Measurements from ENCODE around the gene TSC1. TPM values are rescaled to one million over a fixed set of nuclear protein-coding genes. Genes with fewer than 3 reads are reported as not detected.
"Not testable (repeated sequence)": the region's sequence is repeated elsewhere in the genome, so short reads cannot be mapped to it uniquely, and the experiment has no call there.

TSC1 gene
- total RNA-seq, 1 experiment from 2014 or later: 53.5 TPM

DNA sequence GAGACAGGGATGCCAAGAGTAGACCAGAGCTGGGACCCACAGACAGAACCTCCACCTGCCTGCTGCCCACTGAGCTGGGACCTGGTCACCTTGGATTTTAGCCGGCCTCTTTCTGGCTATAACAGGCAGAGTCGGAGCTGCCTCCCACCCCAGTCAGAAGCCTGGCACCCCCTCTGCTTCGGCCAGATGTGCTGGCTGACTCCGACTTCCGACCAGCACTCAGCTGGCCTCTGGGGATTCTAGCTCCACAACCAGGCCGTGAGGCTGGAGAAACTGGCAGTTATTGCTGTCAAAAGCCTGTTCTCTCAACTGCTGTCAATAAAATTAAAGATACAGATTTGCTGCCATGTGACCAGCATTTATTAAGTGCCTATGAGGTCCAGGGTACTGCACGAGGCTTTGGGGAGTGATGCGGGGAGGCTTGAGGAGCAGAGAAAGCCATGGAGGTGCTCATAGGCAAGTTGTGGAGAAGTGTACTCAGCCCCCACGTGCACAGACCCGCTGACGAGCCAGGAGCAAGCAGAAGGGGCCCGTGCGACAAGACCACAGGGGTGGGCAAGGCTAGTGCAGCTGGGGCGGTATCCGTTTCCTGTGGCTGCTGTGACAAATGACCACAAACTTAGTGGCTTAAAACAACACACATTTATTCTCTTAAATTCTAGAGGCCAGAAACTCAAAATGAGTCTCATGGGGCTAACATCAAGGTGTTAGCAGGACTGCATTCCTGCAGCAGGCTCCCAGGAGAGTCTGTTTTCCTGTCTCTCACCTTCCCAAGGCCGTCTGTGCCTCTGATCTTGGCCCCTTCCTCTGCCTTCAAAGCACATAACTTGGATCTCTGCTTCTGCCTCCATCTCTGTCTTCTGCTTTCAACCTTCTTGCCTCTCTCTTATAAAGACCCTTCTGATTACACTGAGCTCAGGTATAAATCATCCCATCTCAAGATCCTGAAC, 47.2 kb upstream of the TSC1 start:
- H3K4me1 Mint-ChIP-seq (ENCODE audit: low read depth, unreplicated experiment): peaks cover 15% of the 10 kb centered on the region
- Histone ChIP-seq H3K9me3 (no peaks in the 10 kb centered on the region), H3K4me3 (ENCODE audit: low read depth, low read length) (no peak overlapping the region), H3K4me1 (peaks cover 18% of the 10 kb centered on the region), H3K27me3 (replicated peaks; ENCODE audit: control insufficient read depth, insufficient read depth, low read length) (no peaks in the 10 kb centered on the region), H3K36me3 (ENCODE audit: control insufficient read depth, insufficient read depth, low read length) (no peaks in the 10 kb centered on the region)
- TF ChIP-seq, protein P1, sequence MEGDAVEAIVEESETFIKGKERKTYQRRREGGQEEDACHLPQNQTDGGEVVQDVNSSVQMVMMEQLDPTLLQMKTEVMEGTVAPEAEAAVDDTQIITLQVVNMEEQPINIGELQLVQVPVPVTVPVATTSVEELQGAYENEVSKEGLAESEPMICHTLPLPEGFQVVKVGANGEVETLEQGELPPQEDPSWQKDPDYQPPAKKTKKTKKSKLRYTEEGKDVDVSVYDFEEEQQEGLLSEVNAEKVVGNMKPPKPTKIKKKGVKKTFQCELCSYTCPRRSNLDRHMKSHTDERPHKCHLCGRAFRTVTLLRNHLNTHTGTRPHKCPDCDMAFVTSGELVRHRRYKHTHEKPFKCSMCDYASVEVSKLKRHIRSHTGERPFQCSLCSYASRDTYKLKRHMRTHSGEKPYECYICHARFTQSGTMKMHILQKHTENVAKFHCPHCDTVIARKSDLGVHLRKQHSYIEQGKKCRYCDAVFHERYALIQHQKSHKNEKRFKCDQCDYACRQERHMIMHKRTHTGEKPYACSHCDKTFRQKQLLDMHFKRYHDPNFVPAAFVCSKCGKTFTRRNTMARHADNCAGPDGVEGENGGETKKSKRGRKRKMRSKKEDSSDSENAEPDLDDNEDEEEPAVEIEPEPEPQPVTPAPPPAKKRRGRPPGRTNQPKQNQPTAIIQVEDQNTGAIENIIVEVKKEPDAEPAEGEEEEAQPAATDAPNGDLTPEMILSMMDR (IDR thresholded peaks at IDR 0.05; ENCODE audit: insufficient read depth in 1 of 2, low read depth in 1 of 2, low read length in 1 of 2, severe bottlenecking in 1 of 2, unreplicated experiment in 1 of 2): no peak
- intact Hi-C loops (cut with micrococcal nuclease; ENCODE audit: unreplicated experiment): no loop called here
- H3K4me3 Mint-ChIP-seq (ENCODE audit: unreplicated experiment): no peak overlapping the region
- CTCF ChIA-PET: no interaction called here
- H3K36me3 Mint-ChIP-seq (ENCODE audit: insufficient read depth, unreplicated experiment): no peaks in the 10 kb centered on the region
- no TSS peak for BruUV-seq (replicated peaks)
- no peaks in the 10 kb centered on the region for H3K27me3 Mint-ChIP-seq (ENCODE audit: insufficient read depth, unreplicated experiment)
- POLR2A ChIA-PET: no interaction called here
- no peaks in the 10 kb centered on the region for H3K9me3 Mint-ChIP-seq (ENCODE audit: unreplicated experiment)
- no peak overlapping the region for H3K27ac Mint-ChIP-seq (ENCODE audit: unreplicated experiment)
- no peak for DNase-seq

DNA sequence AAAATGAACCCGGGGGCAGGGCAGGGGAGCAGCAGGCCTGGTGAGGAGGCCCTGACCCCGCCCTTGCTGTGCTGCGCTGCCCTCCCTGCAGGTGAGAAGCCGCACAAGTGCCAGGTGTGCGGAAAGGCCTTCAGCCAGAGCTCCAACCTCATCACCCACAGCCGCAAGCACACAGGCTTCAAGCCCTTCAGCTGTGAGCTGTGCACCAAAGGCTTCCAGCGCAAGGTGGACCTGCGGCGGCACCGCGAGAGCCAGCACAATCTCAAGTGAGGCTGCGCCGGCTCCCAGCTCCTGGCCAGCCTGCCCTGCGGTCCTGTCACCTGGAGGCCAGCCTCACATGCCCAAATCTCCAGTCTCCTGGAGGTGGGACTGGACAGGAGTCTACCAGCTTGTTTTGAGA, 46.4 kb upstream of the TSC1 start:
- BruUV-seq (replicated peaks): no TSS peak
- H3K4me3 ChIP-seq (ENCODE audit: low read depth, low read length): no peak overlapping the region
- CTCF ChIA-PET: no interaction called here
- H3K36me3 ChIP-seq (ENCODE audit: control insufficient read depth, insufficient read depth, low read length): no peaks in the 10 kb centered on the region
- DNase-seq: no peak
- Mint-ChIP-seq H3K27ac (ENCODE audit: unreplicated experiment) (no peak overlapping the region), H3K9me3 (ENCODE audit: unreplicated experiment) (no peaks in the 10 kb centered on the region), H3K4me3 (ENCODE audit: unreplicated experiment) (no peak overlapping the region), H3K27me3 (ENCODE audit: insufficient read depth, unreplicated experiment) (no peaks in the 10 kb centered on the region), H3K36me3 (ENCODE audit: insufficient read depth, unreplicated experiment) (no peaks in the 10 kb centered on the region), H3K4me1 (ENCODE audit: low read depth, unreplicated experiment) (peaks cover 15% of the 10 kb centered on the region)
- no peaks in the 10 kb centered on the region for H3K27me3 ChIP-seq (replicated peaks; ENCODE audit: control insufficient read depth, insufficient read depth, low read length)
- H3K9me3 ChIP-seq: no peaks in the 10 kb centered on the region
- TF ChIP-seq, protein P1 (IDR thresholded peaks at IDR 0.05; ENCODE audit: insufficient read depth in 1 of 2, low read depth in 1 of 2, low read length in 1 of 2, severe bottlenecking in 1 of 2, unreplicated experiment in 1 of 2): no peak
- intact Hi-C loops (cut with micrococcal nuclease; ENCODE audit: unreplicated experiment): no loop called here
- peaks cover 18% of the 10 kb centered on the region for H3K4me1 ChIP-seq
- POLR2A ChIA-PET: no interaction called here

DNA sequence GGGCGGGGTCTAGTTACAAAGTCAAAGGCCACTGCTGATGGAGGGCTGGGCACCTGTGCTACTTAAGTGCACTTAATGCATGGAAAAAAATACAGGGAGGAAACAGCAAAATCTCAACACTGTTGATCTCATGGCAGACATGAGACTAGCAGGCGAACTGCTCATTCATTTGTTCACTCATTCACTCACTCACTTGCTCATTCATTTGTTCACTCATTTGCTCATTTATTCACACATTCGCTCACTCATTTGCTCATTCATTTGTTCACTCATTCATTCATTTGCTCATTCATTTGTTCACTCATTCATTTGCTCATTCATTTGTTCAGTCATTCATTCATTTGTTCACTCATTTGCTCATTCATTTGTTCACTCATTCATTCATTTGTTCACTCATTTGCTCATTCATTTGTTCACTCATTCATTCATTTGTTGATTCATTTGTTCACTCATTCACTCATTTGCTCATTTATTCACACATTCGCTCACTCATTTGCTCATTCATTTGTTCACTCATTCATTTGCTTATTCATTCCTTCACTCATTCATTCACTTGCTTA, 45.7 kb upstream of the TSC1 start:
- intact Hi-C loops (cut with micrococcal nuclease; ENCODE audit: unreplicated experiment); H3K27me3 ChIP-seq (replicated peaks; ENCODE audit: control insufficient read depth, insufficient read depth, low read length); CTCF ChIA-PET; H3K36me3 ChIP-seq (ENCODE audit: control insufficient read depth, insufficient read depth, low read length); BruUV-seq (replicated peaks); H3K36me3 Mint-ChIP-seq (ENCODE audit: insufficient read depth, unreplicated experiment); H3K9me3 ChIP-seq; H3K4me3 ChIP-seq (ENCODE audit: low read depth, low read length); H3K27ac Mint-ChIP-seq (ENCODE audit: unreplicated experiment); POLR2A ChIA-PET; H3K9me3 Mint-ChIP-seq (ENCODE audit: unreplicated experiment); H3K4me3 Mint-ChIP-seq (ENCODE audit: unreplicated experiment); DNase-seq; H3K27me3 Mint-ChIP-seq (ENCODE audit: insufficient read depth, unreplicated experiment): not testable (repeated sequence)
- peaks cover 18% of the 10 kb centered on the region for H3K4me1 ChIP-seq
- H3K4me1 Mint-ChIP-seq (ENCODE audit: low read depth, unreplicated experiment): peaks cover 15% of the 10 kb centered on the region

Data from Caco-2 (cell line).